ENCODE data around the gene FAM185A. TPM values are rescaled to one million over a fixed set of nuclear protein-coding genes. Genes with fewer than 3 reads are reported as not detected.

Gene FAM185A
- total and polyA plus RNA-seq, 9 donors: 5.0 to 19.6 (median 11.8) TPM

GRCh38 chr7:102856036-102856435 is 107.2 kb downstream of the FAM185A start:
- intact Hi-C loops (cut with DNase I): no loop called here
- no peaks in the 10 kb centered on the region for H3K36me3 ChIP-seq
- H3K4me3 ChIP-seq: no peak overlapping the region
- TF ChIP-seq EP300 (IDR thresholded peaks at IDR 0.05): no peak
- TF ChIP-seq CTCF (IDR thresholded peaks at IDR 0.05): no peak
- no peak for TF ChIP-seq POLR2A (IDR thresholded peaks at IDR 0.05)
- no peak for DNase-seq
- no peaks in the 10 kb centered on the region for H3K9me3 ChIP-seq
- no peak overlapping the region for H3K27ac ChIP-seq
- peaks cover 4% of the 10 kb centered on the region for H3K4me1 ChIP-seq (ENCODE audit: insufficient read depth)
- no peaks in the 10 kb centered on the region for H3K27me3 ChIP-seq

Small RNA genes lying within 50 kb of the gene (small RNA-seq; reads per million reads assigned to genes)
- gene RNU6-1136P: not detected

Other genes with a start within 250 kb of the FAM185A start
- 10 to 100 TPM in 4 of 7 donors, 1 to 10 TPM in 3; 5.3 to 36.2 (median 12.6) TPM for gene RASA4B, start 231.2 kb upstream of the FAM185A start, total RNA-seq
- gene RASA4B, start 231.2 kb upstream of the FAM185A start, polyA plus RNA-seq: 10 to 100 TPM in 1 of 2 donors, 1 to 10 TPM in 1; 2.1 to 21.1 TPM
- 10 to 100 TPM in 4 of 7 donors, 1 to 10 TPM in 3; 3.4 to 16.7 (median 12.2) TPM for gene UPK3BL2, start 205.3 kb upstream of the FAM185A start, total RNA-seq
- gene UPK3BL2, start 205.3 kb upstream of the FAM185A start, polyA plus RNA-seq: 1 to 10 TPM in 1 of 2 donors, not detected in 1; 8.5 TPM
- under 1 TPM in 4 of 7 donors, not detected in 3; 0.20 to 0.47 (median 0.44) TPM for gene SPDYE2, start 197.8 kb upstream of the FAM185A start, total RNA-seq
- under 1 TPM in 1 of 2 donors, not detected in 1; 0.21 TPM for gene SPDYE2, start 197.8 kb upstream of the FAM185A start, polyA plus RNA-seq
- gene POLR2J3, start 176.4 kb upstream of the FAM185A start, total RNA-seq: 10 to 100 TPM in 6 of 7 donors, 1 to 10 TPM in 1; 4.5 to 29.5 (median 18.0) TPM
- 100 to 1,000 TPM in 1 of 2 donors, 10 to 100 TPM in 1; 95.6 to 209 TPM for gene POLR2J3, start 176.4 kb upstream of the FAM185A start, polyA plus RNA-seq
- 10 to 100 TPM; 24.7 to 99.3 (median 51.2) TPM for gene RASA4, start 132.2 kb upstream of the FAM185A start, total RNA-seq
- gene RASA4, start 132.2 kb upstream of the FAM185A start, polyA plus RNA-seq: 10 to 100 TPM; 10.1 to 58.1 TPM
- gene UPK3BL1, start 106.2 kb upstream of the FAM185A start, total RNA-seq: 10 to 100 TPM in 6 of 7 donors, 1 to 10 TPM in 1; 7.3 to 52.7 (median 18.1) TPM
- gene UPK3BL1, start 106.2 kb upstream of the FAM185A start, polyA plus RNA-seq: 10 to 100 TPM in 1 of 2 donors, 1 to 10 TPM in 1; 8.3 to 44.1 TPM
- not detected for gene SPDYE2B, start 98.7 kb upstream of the FAM185A start, total RNA-seq
- gene SPDYE2B, start 98.7 kb upstream of the FAM185A start, polyA plus RNA-seq: not detected
- gene POLR2J2, start 77.3 kb upstream of the FAM185A start, total RNA-seq: 1 to 10 TPM in 6 of 7 donors, under 1 TPM in 1; 0.46 to 8.7 (median 5.7) TPM
- gene POLR2J2, start 77.3 kb upstream of the FAM185A start, polyA plus RNA-seq: 1 to 10 TPM; 2.0 to 3.1 TPM
- 100 to 1,000 TPM in 1 of 7 donors, 10 to 100 TPM in 6; 32.2 to 145 (median 60.4) TPM for gene LRRC17, start 164.0 kb downstream of the FAM185A start, total RNA-seq
- 100 to 1,000 TPM in 1 of 2 donors, 10 to 100 TPM in 1; 34.4 to 102 TPM for gene LRRC17, start 164.0 kb downstream of the FAM185A start, polyA plus RNA-seq